Panc1 (cell line): Measurements from ENCODE around the gene SCLT1. TPM values are rescaled to one million over a fixed set of nuclear protein-coding genes. Genes with fewer than 3 reads are reported as not detected.

Source experiments
- ATAC-seq: fragments of 200-7000 bp; cut with Tn5 transposase; 2 replicates; pipeline ENCODE4 v1.9.1; 2020; ENCODE audit warnings: mild to moderate bottlenecking, moderate library complexity
- BruUV-seq: library from RNA; stranded (reverse); fragments of 400-500 nt; replicated peaks from 2 replicates; lab custom pipeline; 2021; lab: Mats Ljungman, UMichigan
- CTCF ChIA-PET: fragments of 300-600 bp; sonication (Branson Sonifier 250); formaldehyde crosslinking; loops from one replicate; lab custom pipeline; 2022; ENCODE audit warnings: antibody characterized with exemption; lab: Charles Lee
- POLR2A ChIA-PET: fragments of 300-600 bp; sonication (Branson Sonifier 250); formaldehyde crosslinking; loops from one replicate; lab custom pipeline; 2022; ENCODE audit warnings: antibody characterized with exemption; lab: Charles Lee
- DNase-seq: peaks from one replicate; pipeline ENCODE4 v3.0.0-alpha.2; 2010; ENCODE audit warnings: low read depth, low spot score
- H3K27ac ChIP-seq: 2 replicates; pipeline ENCODE4 v1.5.1; 2011; ENCODE audit warnings: mild to moderate bottlenecking, low read length, inconsistent platforms
- H3K27me3 ChIP-seq: fragments of 200-500 bp; sonication (Bioruptor generic); 2 replicates; pipeline ENCODE4 v1.6.0; 2014; ENCODE audit warnings: low read length, inconsistent platforms; ENCODE audit not compliant: control insufficient read depth, insufficient read depth
- H3K36me3 ChIP-seq: fragments of 200-500 bp; sonication (Bioruptor generic); 2 replicates; pipeline ENCODE4 v1.5.1; 2014; ENCODE audit warnings: inconsistent platforms, mild to moderate bottlenecking, low read length, moderate library complexity; ENCODE audit not compliant: control insufficient read depth, insufficient read depth
- H3K4me1 ChIP-seq: 2 replicates; pipeline ENCODE4 v1.5.1; 2011; ENCODE audit warnings: inconsistent platforms, mild to moderate bottlenecking, low read length, moderate library complexity; ENCODE audit not compliant: control insufficient read depth, insufficient read depth
- H3K4me3 ChIP-seq, 2 experiments: 2 replicates each; pipeline ENCODE4 v1.5.1; 2011 to 2012; ENCODE audit warnings: low read depth in 2 of 2, low read length in 2 of 2, mild to moderate bottlenecking in 2 of 2, inconsistent platforms in 1 of 2, moderate library complexity in 1 of 2
- H3K9me3 ChIP-seq: fragments of 200-500 bp; sonication (Bioruptor generic); 2 replicates; pipeline ENCODE4 v1.5.1; 2014; ENCODE audit warnings: low read depth, mild to moderate bottlenecking, inconsistent platforms, low read length, moderate library complexity; ENCODE audit not compliant: control insufficient read depth, insufficient read depth
- POLR2AphosphoS5 ChIP-seq: IDR thresholded peaks from 2 replicates; pipeline ENCODE4 v1.6.1; 2012; ENCODE audit warnings: mild to moderate bottlenecking, low read depth, low read length, moderate library complexity
- SIN3A ChIP-seq: IDR thresholded peaks from 2 replicates; pipeline ENCODE4 v1.6.1; 2012; ENCODE audit warnings: low read depth, mild to moderate bottlenecking, low read length, moderate library complexity, borderline replicate concordance; ENCODE audit not compliant: insufficient read depth
- TCF7L2 ChIP-seq: IDR thresholded peaks from 2 replicates; pipeline ENCODE4 v1.6.1; 2011; ENCODE audit warnings: mild to moderate bottlenecking, low read depth, low read length, inconsistent platforms
- in situ Hi-C: cut with HindIII; loops from 2 replicates; pipeline ENCODE4 v1.10.0; 2016; ENCODE audit warnings: low sequenced_read_pairs, low pct_unique_long_range_greater_than_20kb
- intact Hi-C: fragments of 100-400 bp; cut with micrococcal nuclease; formaldehyde crosslinking; loops from one replicate; pipeline ENCODE4 v1.10.0; 2022; ENCODE audit not compliant: unreplicated experiment
- total RNA-seq: library from RNA; stranded (reverse); gene quantifications from one replicate; pipeline ENCODE4 v1.2.1, GENCODE V29; 2021; ENCODE audit not compliant: unreplicated experiment
- TF ChIP-seq, protein P1 (sequence below), 2 experiments: IDR thresholded peaks; 2 replicates each; pipeline ENCODE4 v1.6.1; 2011 to 2012; ENCODE audit warnings: low read depth in 2 of 2, control low read depth in 1 of 2, low read length in 1 of 2, mild to moderate bottlenecking in 1 of 2, moderate library complexity in 1 of 2; ENCODE audit not compliant: insufficient read depth in 1 of 2
- TF ChIP-seq, protein P2 (sequence below): fragments of 450-650 bp; IDR thresholded peaks from 2 replicates; pipeline ENCODE4 v1.5.1; 2017; ENCODE audit warnings: mild to moderate bottlenecking

SCLT1 gene
- total RNA-seq, 1 experiment from 2014 or later, result 9.7 TPM

- no TSS peak for BruUV-seq
- Histone ChIP-seq H3K27ac (no peak overlapping the region), H3K9me3 (no peaks in the 10 kb centered on the region), H3K36me3 (no peaks in the 10 kb centered on the region; the same call in 1 of the 2 replicates), H3K4me3 (no peak overlapping the region), H3K4me1 (peaks cover 2% of the 10 kb centered on the region; the same call in 1 of the 2 replicates), H3K27me3 (no peaks in the 10 kb centered on the region)
- in situ Hi-C loops, result no loop called here
- TF ChIP-seq POLR2AphosphoS5 (no peak), TCF7L2 (no peak), SIN3A (no peak)
- TF ChIP-seq, protein P1, sequence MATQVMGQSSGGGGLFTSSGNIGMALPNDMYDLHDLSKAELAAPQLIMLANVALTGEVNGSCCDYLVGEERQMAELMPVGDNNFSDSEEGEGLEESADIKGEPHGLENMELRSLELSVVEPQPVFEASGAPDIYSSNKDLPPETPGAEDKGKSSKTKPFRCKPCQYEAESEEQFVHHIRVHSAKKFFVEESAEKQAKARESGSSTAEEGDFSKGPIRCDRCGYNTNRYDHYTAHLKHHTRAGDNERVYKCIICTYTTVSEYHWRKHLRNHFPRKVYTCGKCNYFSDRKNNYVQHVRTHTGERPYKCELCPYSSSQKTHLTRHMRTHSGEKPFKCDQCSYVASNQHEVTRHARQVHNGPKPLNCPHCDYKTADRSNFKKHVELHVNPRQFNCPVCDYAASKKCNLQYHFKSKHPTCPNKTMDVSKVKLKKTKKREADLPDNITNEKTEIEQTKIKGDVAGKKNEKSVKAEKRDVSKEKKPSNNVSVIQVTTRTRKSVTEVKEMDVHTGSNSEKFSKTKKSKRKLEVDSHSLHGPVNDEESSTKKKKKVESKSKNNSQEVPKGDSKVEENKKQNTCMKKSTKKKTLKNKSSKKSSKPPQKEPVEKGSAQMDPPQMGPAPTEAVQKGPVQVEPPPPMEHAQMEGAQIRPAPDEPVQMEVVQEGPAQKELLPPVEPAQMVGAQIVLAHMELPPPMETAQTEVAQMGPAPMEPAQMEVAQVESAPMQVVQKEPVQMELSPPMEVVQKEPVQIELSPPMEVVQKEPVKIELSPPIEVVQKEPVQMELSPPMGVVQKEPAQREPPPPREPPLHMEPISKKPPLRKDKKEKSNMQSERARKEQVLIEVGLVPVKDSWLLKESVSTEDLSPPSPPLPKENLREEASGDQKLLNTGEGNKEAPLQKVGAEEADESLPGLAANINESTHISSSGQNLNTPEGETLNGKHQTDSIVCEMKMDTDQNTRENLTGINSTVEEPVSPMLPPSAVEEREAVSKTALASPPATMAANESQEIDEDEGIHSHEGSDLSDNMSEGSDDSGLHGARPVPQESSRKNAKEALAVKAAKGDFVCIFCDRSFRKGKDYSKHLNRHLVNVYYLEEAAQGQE (IDR thresholded peaks at IDR 0.05; ENCODE audit: insufficient read depth in 1 of 2, low read depth in 2 of 2, low read length in 1 of 2), result no peak
- TF ChIP-seq, protein P2, sequence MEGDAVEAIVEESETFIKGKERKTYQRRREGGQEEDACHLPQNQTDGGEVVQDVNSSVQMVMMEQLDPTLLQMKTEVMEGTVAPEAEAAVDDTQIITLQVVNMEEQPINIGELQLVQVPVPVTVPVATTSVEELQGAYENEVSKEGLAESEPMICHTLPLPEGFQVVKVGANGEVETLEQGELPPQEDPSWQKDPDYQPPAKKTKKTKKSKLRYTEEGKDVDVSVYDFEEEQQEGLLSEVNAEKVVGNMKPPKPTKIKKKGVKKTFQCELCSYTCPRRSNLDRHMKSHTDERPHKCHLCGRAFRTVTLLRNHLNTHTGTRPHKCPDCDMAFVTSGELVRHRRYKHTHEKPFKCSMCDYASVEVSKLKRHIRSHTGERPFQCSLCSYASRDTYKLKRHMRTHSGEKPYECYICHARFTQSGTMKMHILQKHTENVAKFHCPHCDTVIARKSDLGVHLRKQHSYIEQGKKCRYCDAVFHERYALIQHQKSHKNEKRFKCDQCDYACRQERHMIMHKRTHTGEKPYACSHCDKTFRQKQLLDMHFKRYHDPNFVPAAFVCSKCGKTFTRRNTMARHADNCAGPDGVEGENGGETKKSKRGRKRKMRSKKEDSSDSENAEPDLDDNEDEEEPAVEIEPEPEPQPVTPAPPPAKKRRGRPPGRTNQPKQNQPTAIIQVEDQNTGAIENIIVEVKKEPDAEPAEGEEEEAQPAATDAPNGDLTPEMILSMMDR, result no peak
- ChIA-PET POLR2A (interaction anchor here (0.6 kb wide), 1 partner anchor 15 kb away, joined by 4 read pairs; no protein-coding TSS in a partner anchor), CTCF (no interaction called here)
- ATAC-seq (no peak), DNase-seq (no peak)
- intact Hi-C loops, result no loop called here
These were observed 257.7 kb downstream of the SCLT1 start for GRCh38 chr4:128835498-128836222.

Other genes starting within 250 kb of the SCLT1 start
- 11.4 TPM for gene C4orf33, start 2.6 kb upstream of the SCLT1 start, total RNA-seq